MM.1S (cell line): ENCODE measurements around the gene CHI3L1.

Source experiments
- EZH2 ChIP-seq: fragments of 300-600 bp; sonication (generic); optimal IDR thresholded peaks from 2 replicates; pipeline ENCODE3; 2017; ENCODE audit warnings: low read depth, mild to moderate bottlenecking, antibody characterized with exemption, low read length, mixed read lengths
- EZH2phosphoT487 ChIP-seq: fragments of 300-600 bp; sonication (generic); IDR thresholded peaks from 2 replicates; pipeline ENCODE4 v1.6.1; 2018; ENCODE audit warnings: antibody characterized with exemption, low read length
- TF ChIP-seq, protein P1 (sequence below): fragments of 300-600 bp; sonication (generic); IDR thresholded peaks from 2 replicates; pipeline ENCODE4 v1.5.1; 2016; ENCODE audit warnings: antibody characterized with exemption, low read length, mixed read lengths

DNA sequence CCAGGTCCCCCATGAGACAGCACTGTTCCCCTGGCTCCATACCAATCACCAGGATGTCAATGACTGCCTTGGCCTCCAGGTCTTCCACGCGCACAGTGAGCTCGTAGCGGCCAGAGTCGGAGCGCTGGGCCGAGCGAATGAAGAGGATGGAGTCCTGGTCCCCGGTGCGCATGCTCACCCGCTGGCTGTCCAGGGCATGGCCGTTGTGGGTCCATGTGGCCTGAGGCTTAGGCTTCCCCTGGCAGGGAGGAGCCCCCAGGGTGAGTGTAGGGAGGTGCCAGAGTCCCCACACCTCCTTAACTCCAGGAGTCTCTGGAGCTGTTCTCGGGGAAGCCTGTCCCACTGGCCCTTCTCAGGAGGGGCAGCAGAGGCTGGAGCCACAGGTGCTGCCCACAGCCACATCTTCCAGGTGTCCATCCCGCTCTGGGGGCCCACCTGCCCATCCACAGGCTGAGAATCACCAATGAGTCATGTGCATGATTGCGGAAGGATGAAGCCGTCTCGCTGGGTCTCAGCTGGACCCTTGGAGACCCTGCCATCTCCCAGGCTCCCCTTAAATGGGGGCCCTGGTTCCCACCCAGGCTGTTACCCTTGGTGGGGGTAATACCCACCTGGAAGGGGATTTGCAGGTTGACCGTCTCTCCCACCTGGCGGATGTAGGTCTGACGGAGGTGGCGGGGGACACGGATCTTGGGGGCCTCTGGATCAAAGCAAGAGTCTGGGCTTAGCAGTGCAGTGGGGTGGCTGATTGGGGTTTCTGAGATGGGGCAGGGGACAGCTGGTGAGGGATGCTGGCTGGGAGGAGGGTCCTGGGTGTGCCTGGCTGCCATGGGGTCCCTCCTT is 14.9 kb downstream of the CHI3L1 start:
- TF ChIP-seq, protein P1, sequence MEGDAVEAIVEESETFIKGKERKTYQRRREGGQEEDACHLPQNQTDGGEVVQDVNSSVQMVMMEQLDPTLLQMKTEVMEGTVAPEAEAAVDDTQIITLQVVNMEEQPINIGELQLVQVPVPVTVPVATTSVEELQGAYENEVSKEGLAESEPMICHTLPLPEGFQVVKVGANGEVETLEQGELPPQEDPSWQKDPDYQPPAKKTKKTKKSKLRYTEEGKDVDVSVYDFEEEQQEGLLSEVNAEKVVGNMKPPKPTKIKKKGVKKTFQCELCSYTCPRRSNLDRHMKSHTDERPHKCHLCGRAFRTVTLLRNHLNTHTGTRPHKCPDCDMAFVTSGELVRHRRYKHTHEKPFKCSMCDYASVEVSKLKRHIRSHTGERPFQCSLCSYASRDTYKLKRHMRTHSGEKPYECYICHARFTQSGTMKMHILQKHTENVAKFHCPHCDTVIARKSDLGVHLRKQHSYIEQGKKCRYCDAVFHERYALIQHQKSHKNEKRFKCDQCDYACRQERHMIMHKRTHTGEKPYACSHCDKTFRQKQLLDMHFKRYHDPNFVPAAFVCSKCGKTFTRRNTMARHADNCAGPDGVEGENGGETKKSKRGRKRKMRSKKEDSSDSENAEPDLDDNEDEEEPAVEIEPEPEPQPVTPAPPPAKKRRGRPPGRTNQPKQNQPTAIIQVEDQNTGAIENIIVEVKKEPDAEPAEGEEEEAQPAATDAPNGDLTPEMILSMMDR: no peak
- TF ChIP-seq EZH2 (no peak), EZH2phosphoT487 (no peak)
